KMS-11 (cell line): ENCODE data around the gene KRT33A.

Experiments
- H2AFZ ChIP-seq: fragments of 200-600 bp; sonication (generic); 2 replicates; pipeline ENCODE4 v1.6.1; 2016; ENCODE audit warnings: antibody characterized with exemption, mixed run types, low read depth
- H3K27ac ChIP-seq: fragments of 200-600 bp; sonication (generic); 2 replicates; pipeline ENCODE4 v1.6.1; 2016; ENCODE audit warnings: mild to moderate bottlenecking, mixed run types
- H3K27me3 ChIP-seq: fragments of 200-600 bp; sonication (generic); 2 replicates; pipeline ENCODE4 v1.6.1; 2017; ENCODE audit warnings: mild to moderate bottlenecking, low read depth, mixed run types, moderate library complexity; ENCODE audit not compliant: insufficient read depth
- H3K36me3 ChIP-seq: fragments of 200-600 bp; sonication (generic); 2 replicates; pipeline ENCODE4 v1.6.1; 2017; ENCODE audit warnings: mild to moderate bottlenecking, mixed run types; ENCODE audit not compliant: insufficient read depth
- H3K4me1 ChIP-seq: fragments of 200-600 bp; sonication (generic); 2 replicates; pipeline ENCODE4 v1.6.1; 2016; ENCODE audit warnings: mild to moderate bottlenecking, low read depth, mixed run types; ENCODE audit not compliant: poor library complexity, severe bottlenecking
- H3K4me2 ChIP-seq: fragments of 200-600 bp; sonication (generic); 2 replicates; pipeline ENCODE4 v1.7.0; 2016; ENCODE audit warnings: mild to moderate bottlenecking, mixed run types
- H3K4me3 ChIP-seq: fragments of 200-600 bp; sonication (generic); IDR thresholded peaks from 2 replicates; pipeline ENCODE4 v1.6.1; 2017; ENCODE audit warnings: low read depth, low read length, mixed read lengths; ENCODE audit not compliant: insufficient read depth
- H3K79me2 ChIP-seq: fragments of 200-600 bp; sonication (generic); 2 replicates; pipeline ENCODE4 v1.6.1; 2016; ENCODE audit warnings: low read depth, mixed run types; ENCODE audit not compliant: insufficient read depth
- H3K9ac ChIP-seq: fragments of 200-600 bp; sonication (generic); 2 replicates; pipeline ENCODE4 v1.6.1; 2016; ENCODE audit warnings: mild to moderate bottlenecking, mixed run types
- H4K20me1 ChIP-seq: fragments of 200-600 bp; sonication (generic); 2 replicates; pipeline ENCODE4 v1.6.1; 2016; ENCODE audit warnings: mild to moderate bottlenecking, mixed run types; ENCODE audit not compliant: insufficient read depth
- TF ChIP-seq, protein P1 (sequence below): fragments of 200-600 bp; sonication (generic); conservative IDR thresholded peaks from 2 replicates; pipeline ENCODE4 v1.6.1; 2017; ENCODE audit warnings: low read depth, mild to moderate bottlenecking, antibody characterized with exemption, low read length, moderate library complexity, mixed read lengths

KRT33A gene

DNA sequence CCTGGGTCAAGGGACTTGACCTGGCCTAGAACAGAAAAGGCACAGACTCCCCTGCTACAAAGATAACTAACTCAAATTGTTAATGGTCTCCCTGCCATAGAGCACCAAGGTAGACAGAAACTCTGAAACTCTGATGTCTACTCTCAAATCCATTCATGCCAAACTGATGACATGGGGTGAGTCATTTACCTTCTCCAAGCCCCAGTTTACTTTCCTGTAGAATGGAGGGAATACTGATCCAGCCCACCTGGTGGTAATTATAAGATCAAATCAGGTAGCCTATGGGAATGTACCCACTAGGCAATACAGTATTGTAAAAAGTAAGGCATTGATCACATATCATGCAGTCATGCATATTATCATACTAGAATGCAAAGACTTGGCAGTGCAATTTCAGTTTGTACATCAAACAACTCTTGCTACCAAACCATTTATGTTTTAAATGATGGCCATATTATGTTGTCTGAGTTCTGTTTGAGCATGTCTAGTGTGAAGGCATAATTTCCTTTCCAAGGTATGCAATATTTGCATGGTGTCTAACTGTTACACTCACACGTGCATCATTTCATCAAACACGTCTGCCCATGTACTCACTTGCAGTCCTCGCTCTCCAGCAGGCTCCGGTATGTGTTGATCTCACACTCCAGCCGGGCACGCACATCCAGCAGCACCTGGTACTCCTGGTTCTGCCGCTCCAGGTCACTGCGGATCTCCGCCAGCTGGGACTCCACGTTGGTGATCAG is 43.8 kb upstream of the KRT33A start:
- H2AFZ ChIP-seq = no peak overlapping the region
- no peaks in the 10 kb centered on the region for H3K36me3 ChIP-seq
- no peak overlapping the region for H3K9ac ChIP-seq
- no peak overlapping the region for H3K27ac ChIP-seq
- no peak overlapping the region for H3K4me3 ChIP-seq
- no peaks in the 10 kb centered on the region for H3K79me2 ChIP-seq
- TF ChIP-seq, protein P1, sequence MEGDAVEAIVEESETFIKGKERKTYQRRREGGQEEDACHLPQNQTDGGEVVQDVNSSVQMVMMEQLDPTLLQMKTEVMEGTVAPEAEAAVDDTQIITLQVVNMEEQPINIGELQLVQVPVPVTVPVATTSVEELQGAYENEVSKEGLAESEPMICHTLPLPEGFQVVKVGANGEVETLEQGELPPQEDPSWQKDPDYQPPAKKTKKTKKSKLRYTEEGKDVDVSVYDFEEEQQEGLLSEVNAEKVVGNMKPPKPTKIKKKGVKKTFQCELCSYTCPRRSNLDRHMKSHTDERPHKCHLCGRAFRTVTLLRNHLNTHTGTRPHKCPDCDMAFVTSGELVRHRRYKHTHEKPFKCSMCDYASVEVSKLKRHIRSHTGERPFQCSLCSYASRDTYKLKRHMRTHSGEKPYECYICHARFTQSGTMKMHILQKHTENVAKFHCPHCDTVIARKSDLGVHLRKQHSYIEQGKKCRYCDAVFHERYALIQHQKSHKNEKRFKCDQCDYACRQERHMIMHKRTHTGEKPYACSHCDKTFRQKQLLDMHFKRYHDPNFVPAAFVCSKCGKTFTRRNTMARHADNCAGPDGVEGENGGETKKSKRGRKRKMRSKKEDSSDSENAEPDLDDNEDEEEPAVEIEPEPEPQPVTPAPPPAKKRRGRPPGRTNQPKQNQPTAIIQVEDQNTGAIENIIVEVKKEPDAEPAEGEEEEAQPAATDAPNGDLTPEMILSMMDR = no peak
- H4K20me1 ChIP-seq = no peaks in the 10 kb centered on the region
- H3K4me2 ChIP-seq = no peak overlapping the region
- no peaks in the 10 kb centered on the region for H3K4me1 ChIP-seq
- no peaks in the 10 kb centered on the region for H3K27me3 ChIP-seq

DNA sequence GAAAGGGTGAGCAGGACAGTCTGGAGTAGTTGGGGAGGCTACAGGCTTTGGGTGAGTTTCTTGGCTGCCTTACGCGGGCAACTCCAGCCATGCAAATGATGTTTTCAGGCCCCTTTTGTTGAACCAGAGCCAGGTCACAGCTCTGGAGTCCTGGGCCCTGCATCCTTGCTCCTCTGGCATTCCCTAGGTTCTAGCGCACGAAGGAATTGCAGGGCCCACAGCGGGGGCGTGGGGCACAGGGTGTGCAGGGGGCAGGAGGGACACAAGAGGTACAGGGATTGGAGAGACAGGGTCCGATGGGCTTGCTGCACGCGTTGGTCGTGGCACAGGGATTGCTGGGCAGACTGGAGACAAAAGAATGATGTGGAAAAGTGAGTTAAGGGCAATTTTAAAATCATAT is 43.2 kb upstream of the KRT33A start:
- no peaks in the 10 kb centered on the region for H3K79me2 ChIP-seq
- H3K4me2 ChIP-seq = no peak overlapping the region
- H3K27ac ChIP-seq = no peak overlapping the region
- no peaks in the 10 kb centered on the region for H3K36me3 ChIP-seq
- TF ChIP-seq, protein P1 = no peak
- no peak overlapping the region for H3K9ac ChIP-seq
- no peak overlapping the region for H3K4me3 ChIP-seq
- no peaks in the 10 kb centered on the region for H3K27me3 ChIP-seq
- no peaks in the 10 kb centered on the region for H4K20me1 ChIP-seq
- H2AFZ ChIP-seq = no peak overlapping the region
- no peaks in the 10 kb centered on the region for H3K4me1 ChIP-seq

DNA sequence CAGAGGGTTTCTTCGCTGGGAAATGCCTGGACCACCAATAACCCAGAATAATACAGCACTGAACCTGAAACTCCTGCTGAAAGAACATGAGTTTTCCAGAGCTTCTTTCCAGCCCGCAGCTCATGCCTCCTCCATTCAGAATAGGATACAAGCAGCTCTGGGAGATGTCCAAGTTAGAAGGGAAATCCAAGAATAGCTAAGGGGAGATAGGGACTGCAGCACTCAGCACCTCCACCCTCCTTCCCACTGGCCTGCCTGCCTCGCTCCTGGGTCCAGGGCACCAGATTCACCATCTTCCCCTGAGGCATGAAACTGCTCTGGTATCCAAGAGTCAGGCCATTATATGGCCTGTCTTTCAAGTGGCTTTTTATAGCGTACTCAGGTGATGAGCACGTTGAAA is 42.7 kb upstream of the KRT33A start:
- Histone ChIP-seq H2AFZ (no peak overlapping the region), H3K36me3 (no peaks in the 10 kb centered on the region), H4K20me1 (no peaks in the 10 kb centered on the region), H3K27ac (no peak overlapping the region), H3K4me2 (no peak overlapping the region), H3K4me1 (no peaks in the 10 kb centered on the region), H3K9ac (no peak overlapping the region), H3K4me3 (no peak overlapping the region), H3K79me2 (no peaks in the 10 kb centered on the region), H3K27me3 (no peaks in the 10 kb centered on the region)
- TF ChIP-seq, protein P1 = no peak

DNA sequence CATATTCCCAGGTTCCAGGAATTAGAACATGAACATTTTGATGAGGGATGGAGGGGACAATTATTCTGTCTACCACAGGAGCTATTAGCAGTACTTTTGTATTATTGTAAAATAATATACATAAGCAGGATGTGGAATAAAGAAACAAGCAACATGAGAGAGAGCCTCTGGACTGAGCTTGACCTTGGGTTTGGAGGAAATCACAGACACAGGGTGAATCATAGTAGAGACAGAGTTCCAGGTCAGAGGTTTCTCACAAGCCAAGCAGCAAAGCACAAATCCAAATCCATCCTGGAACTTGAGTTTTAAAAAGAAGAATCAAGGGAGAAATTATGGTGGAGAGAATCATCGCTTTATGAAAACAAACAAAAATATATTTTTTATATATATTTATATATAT is 41.6 kb upstream of the KRT33A start:
- TF ChIP-seq, protein P1 = no peak
- Histone ChIP-seq H2AFZ (no peak overlapping the region), H3K27me3 (no peaks in the 10 kb centered on the region), H4K20me1 (no peaks in the 10 kb centered on the region), H3K27ac (no peak overlapping the region), H3K36me3 (no peaks in the 10 kb centered on the region), H3K4me3 (no peak overlapping the region), H3K4me1 (no peaks in the 10 kb centered on the region), H3K9ac (no peak overlapping the region), H3K4me2 (no peak overlapping the region), H3K79me2 (no peaks in the 10 kb centered on the region)
